Activated CD8-positive, alpha-beta T cell treated with anti-CD3 and anti-CD28 coated beads, Interleukin-2, amount 10 ng/mL, durations not matched to agents 7 days and 5 days (primary cell): ENCODE results near the gene RGS9BP. TPM values are rescaled to one million over a fixed set of nuclear protein-coding genes. Genes with fewer than 3 reads are reported as not detected.
"Not testable (repeated sequence)": the region's sequence is repeated elsewhere in the genome, so short reads cannot be mapped to it uniquely, and the experiment has no call there.

Experiments
- ATAC-seq: fragments of 150-1000 bp; cut with Tn5 transposase; one replicate; pipeline ENCODE4 v1.10.0; 2021; ENCODE audit warnings: moderate library complexity
- CTCF ChIA-PET: fragments of 350-600 bp; sonication (Branson Sonifier 250); formaldehyde crosslinking; loops from one replicate; lab custom pipeline; 2021; ENCODE audit warnings: antibody characterized with exemption; lab: Charles Lee
- POLR2A ChIA-PET: fragments of 350-600 bp; sonication (Branson Sonifier 250); formaldehyde crosslinking; loops from one replicate; lab custom pipeline; 2021; ENCODE audit warnings: antibody characterized with exemption; lab: Charles Lee
- DNase-seq: peaks from one replicate; pipeline ENCODE4 v3.0.0-alpha.2; 2020
- H3K27ac Mint-ChIP-seq: one replicate; pipeline ENCODE4 v1.8.0; 2021; ENCODE audit warnings: mild to moderate bottlenecking, mixed read lengths
- H3K27me3 Mint-ChIP-seq: one replicate; pipeline ENCODE4 v1.8.0; 2021; ENCODE audit warnings: low read depth, mixed read lengths
- H3K36me3 Mint-ChIP-seq: one replicate; pipeline ENCODE4 v1.8.0; 2021; ENCODE audit warnings: low read depth, mixed read lengths
- H3K4me1 Mint-ChIP-seq: one replicate; pipeline ENCODE4 v1.8.0; 2021; ENCODE audit warnings: low read depth, mixed read lengths
- H3K4me3 Mint-ChIP-seq: one replicate; pipeline ENCODE4 v1.8.0; 2021; ENCODE audit warnings: mild to moderate bottlenecking, mixed read lengths
- H3K9me3 Mint-ChIP-seq: one replicate; pipeline ENCODE4 v1.8.0; 2022; ENCODE audit warnings: mixed read lengths; ENCODE audit not compliant: insufficient read depth
- total RNA-seq, 2 experiments: library from RNA; stranded (reverse); gene quantifications; one replicate each; pipeline ENCODE4 v1.2.3, GENCODE V29; 2021

The RGS9BP gene
- total RNA-seq, 2 experiments from 2014 or later: 0.34 to 0.37 TPM

DNA sequence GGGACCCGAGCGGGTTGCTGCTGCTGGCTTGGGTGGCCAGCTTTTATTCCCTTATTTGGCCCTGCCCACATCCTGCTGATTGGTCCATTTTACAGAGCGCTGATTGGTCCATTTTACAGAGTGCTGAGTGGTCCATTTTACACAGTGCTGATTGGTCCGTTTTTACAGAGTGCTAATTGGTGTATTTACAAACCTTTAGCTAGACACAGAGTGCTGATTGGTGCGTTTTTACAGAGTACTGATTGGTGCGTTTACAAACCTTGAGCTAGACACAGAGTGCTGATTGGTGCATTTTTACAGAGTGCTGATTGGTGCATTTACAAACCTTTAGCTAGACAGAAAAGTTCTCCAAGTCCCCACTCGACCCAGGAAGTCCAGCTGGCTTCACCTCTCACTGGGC is 24.5 kb downstream of the RGS9BP start:
- ChIA-PET CTCF (interaction anchor here (1.0 kb wide), 1 partner anchor 476 kb away, joined by 3 read pairs; no protein-coding TSS in a partner anchor), POLR2A (interaction anchor here (1.7 kb wide), 1 partner anchor 9 kb away, joined by 6 read pairs; the partner anchor contains the start of gene NUDT19)
- Mint-ChIP-seq H3K9me3 (peaks cover 22% of the 10 kb centered on the region), H3K4me1 (peaks cover 47% of the 10 kb centered on the region), H3K36me3 (peaks cover 91% of the 10 kb centered on the region)
- not testable (repeated sequence) for H3K27ac Mint-ChIP-seq, ATAC-seq, H3K4me3 Mint-ChIP-seq, H3K27me3 Mint-ChIP-seq, DNase-seq

DNA sequence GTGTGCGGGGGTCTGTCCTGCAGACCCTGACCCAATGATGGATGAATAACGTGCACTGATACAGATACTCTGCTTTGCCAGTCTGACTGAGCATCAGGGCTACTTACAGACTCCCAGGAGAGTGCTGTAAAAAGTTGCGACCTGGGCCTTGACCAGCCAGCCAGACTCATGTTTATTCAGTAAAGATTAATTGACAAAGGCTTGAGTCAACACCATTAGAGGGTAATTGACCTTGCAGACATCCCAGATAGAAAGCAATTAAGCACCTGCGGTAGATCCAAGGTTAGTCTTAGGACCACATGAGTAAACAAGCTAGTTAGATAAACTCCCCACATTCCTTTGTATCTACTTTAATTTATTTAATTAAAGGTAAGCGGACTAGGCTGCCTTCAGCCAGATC is 26.4 kb downstream of the RGS9BP start:
- H3K36me3 Mint-ChIP-seq: peaks cover 90% of the 10 kb centered on the region
- DNase-seq (no peak), ATAC-seq (no peak)
- no peak overlapping the region for H3K27ac Mint-ChIP-seq
- no peaks in the 10 kb centered on the region for H3K27me3 Mint-ChIP-seq
- peaks cover 32% of the 10 kb centered on the region for H3K9me3 Mint-ChIP-seq
- peaks cover 36% of the 10 kb centered on the region for H3K4me1 Mint-ChIP-seq
- H3K4me3 Mint-ChIP-seq: no peak overlapping the region
- ChIA-PET CTCF (no interaction called here), POLR2A (interaction anchor here (0.6 kb wide), 1 partner anchor 11 kb away, joined by 3 read pairs; no protein-coding TSS in a partner anchor)

DNA sequence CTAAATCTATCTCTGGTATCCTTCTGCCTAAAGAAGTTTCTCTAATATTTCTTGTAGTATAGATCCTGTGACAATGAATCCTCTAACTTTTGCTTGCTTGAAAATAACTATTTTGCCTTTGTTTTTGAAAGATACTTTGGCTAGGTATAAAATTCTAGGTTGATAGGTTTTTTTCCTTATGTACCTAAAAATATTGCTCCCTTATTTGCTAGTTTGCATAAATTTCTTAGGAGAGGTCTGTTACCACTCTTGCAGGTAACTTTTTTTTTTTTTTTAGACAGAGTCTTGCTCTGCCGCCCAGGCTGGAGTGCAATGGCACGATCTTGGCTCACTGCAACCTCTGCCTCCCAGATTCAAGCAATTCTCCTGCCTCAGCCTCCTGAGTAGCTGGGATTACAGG is 28.4 kb downstream of the RGS9BP start:
- DNase-seq, ATAC-seq, H3K27me3 Mint-ChIP-seq, H3K27ac Mint-ChIP-seq, POLR2A ChIA-PET, H3K4me3 Mint-ChIP-seq, CTCF ChIA-PET: not testable (repeated sequence)
- H3K4me1 Mint-ChIP-seq: peaks cover 37% of the 10 kb centered on the region
- peaks cover 83% of the 10 kb centered on the region for H3K36me3 Mint-ChIP-seq
- peaks cover 25% of the 10 kb centered on the region for H3K9me3 Mint-ChIP-seq

DNA sequence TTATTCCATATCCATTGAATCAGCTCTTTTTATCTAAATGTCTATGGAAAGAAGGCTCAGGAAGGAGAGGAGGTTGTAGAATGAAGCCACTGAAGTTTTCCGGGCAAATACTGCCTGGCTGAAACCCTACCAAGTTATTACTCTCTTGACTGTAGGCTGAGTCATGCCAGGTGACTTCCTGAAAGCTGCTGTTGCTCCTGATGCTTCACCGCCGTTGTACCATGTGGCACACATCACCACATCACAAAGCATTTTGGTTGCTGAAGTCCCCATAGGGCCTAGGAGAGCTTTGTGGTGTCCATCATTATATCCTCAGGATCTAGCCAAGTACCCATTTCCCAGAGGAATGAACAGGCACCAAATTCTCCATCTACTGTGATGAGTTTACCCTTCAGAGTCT is 32.8 kb downstream of the RGS9BP start:
- Mint-ChIP-seq H3K27ac (peak overlapping the region; percentile 31), H3K36me3 (peaks cover 57% of the 10 kb centered on the region), H3K27me3 (no peaks in the 10 kb centered on the region), H3K9me3 (peaks cover 19% of the 10 kb centered on the region), H3K4me1 (peaks cover 21% of the 10 kb centered on the region), H3K4me3 (no peak overlapping the region)
- DNase-seq (peak; percentile 60), ATAC-seq (peak; percentile 64)
- CTCF ChIA-PET: no interaction called here
- POLR2A ChIA-PET: no interaction called here

DNA sequence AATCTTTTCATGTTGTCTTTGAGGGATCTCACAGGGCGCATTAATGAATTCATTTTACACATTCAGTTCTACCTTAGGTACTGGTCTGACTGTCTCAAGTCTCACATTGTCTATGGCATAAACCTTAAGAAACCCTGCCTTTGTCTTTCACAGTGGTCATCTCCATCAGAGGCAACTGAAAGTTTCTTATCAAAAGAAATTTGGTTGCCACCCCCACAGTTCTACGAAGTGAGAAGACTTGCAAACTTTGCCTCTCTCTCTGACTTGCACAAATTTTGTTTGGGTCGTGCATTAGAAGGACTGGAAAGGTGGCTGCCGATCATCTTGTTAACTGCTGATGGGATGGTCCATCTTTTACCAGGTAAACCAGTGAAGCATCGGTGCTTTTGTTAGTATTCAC is 33.4 kb downstream of the RGS9BP start:
- Mint-ChIP-seq H3K36me3 (peaks cover 57% of the 10 kb centered on the region), H3K4me1 (peaks cover 21% of the 10 kb centered on the region), H3K27ac (no peak overlapping the region), H3K4me3 (no peak overlapping the region), H3K27me3 (no peaks in the 10 kb centered on the region), H3K9me3 (peaks cover 16% of the 10 kb centered on the region)
- ChIA-PET CTCF (interaction anchor here (0.6 kb wide), 1 partner anchor 608 kb away, joined by 3 read pairs; no protein-coding TSS in a partner anchor), POLR2A (no interaction called here)
- DNase-seq (no peak), ATAC-seq (no peak)

DNA sequence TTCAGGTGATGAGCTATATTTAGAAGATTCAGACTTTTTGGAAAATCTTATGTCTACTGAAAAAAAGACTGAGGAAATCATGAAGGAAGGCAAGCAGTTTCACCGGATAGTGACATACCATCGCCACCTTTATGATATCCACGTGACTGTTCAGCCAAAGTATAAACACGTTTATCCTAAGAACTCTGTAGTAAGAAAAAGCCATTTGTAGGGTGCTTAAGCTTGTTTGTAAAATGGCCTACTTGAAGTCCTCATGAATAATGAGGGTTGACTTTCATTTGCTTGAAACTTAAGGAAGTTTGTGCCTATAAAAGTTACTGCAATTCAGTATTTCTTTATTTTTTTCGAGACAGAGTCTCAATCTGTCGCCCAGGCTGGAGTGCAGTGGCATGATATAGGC is 36.1 kb downstream of the RGS9BP start:
- H3K4me1 Mint-ChIP-seq: peaks cover 18% of the 10 kb centered on the region
- H3K9me3 Mint-ChIP-seq: peaks cover 3% of the 10 kb centered on the region
- H3K4me3 Mint-ChIP-seq: no peak overlapping the region
- H3K36me3 Mint-ChIP-seq: peaks cover 46% of the 10 kb centered on the region
- POLR2A ChIA-PET: no interaction called here
- ATAC-seq (no peak), DNase-seq (no peak)
- H3K27ac Mint-ChIP-seq: no peak overlapping the region
- CTCF ChIA-PET: interaction anchor here (1.1 kb wide), 1 partner anchor 10 kb away, joined by 4 read pairs; no protein-coding TSS in a partner anchor
- no peaks in the 10 kb centered on the region for H3K27me3 Mint-ChIP-seq

DNA sequence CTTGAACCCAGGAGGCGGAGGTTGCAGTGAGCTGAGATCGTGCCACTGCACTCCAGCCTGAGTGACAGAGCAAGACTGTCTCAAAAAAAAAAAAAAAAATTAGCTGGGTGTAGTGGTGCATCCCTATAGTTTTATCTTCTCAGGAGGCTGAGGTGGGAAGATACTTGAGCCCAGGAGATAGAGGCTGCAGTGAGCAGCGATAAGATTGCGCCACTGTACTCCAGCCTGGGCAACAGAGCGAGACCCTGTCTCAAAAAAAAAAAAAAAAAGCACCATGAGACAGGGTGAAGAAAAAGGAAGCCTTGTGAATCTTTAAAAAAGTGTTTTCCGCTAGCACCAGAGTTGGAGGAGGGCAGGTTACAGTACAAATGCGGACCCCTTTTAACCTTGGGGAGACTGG is 40.6 kb downstream of the RGS9BP start:
- H3K4me1 Mint-ChIP-seq, H3K27me3 Mint-ChIP-seq, POLR2A ChIA-PET, H3K4me3 Mint-ChIP-seq, CTCF ChIA-PET, DNase-seq, H3K27ac Mint-ChIP-seq, ATAC-seq, H3K9me3 Mint-ChIP-seq: not testable (repeated sequence)
- H3K36me3 Mint-ChIP-seq: peaks cover 32% of the 10 kb centered on the region

DNA sequence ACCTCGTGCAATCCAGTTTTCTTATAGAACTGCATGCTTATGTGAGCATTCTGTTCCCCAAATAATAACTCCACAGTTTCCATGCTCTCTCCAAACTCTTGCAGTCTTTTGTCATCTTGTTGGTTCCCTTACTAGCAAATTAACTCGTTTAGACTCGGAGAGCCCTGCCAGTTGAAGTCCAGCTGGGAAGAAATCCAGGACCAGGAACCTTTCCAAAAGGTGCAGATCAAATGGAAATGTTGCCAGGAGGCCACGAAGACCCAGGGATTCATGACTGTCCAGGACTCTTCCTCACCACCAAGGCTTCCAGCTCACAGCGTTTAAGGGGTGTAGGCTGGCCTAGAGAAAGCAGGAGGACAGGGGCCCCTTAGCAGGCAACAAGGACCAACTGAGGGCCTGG is 41.8 kb downstream of the RGS9BP start:
- CTCF ChIA-PET: interaction anchor here (1.1 kb wide), 1 partner anchor 21 kb away, joined by 4 read pairs; no protein-coding TSS in a partner anchor
- Mint-ChIP-seq H3K4me1 (no peaks in the 10 kb centered on the region), H3K4me3 (no peak overlapping the region), H3K36me3 (peaks cover 31% of the 10 kb centered on the region), H3K9me3 (no peaks in the 10 kb centered on the region), H3K27ac (no peak overlapping the region), H3K27me3 (no peaks in the 10 kb centered on the region)
- ATAC-seq (no peak), DNase-seq (no peak)
- POLR2A ChIA-PET: interaction anchor here (0.6 kb wide), 1 partner anchor 88 kb away, joined by 3 read pairs; no protein-coding TSS in a partner anchor

DNA sequence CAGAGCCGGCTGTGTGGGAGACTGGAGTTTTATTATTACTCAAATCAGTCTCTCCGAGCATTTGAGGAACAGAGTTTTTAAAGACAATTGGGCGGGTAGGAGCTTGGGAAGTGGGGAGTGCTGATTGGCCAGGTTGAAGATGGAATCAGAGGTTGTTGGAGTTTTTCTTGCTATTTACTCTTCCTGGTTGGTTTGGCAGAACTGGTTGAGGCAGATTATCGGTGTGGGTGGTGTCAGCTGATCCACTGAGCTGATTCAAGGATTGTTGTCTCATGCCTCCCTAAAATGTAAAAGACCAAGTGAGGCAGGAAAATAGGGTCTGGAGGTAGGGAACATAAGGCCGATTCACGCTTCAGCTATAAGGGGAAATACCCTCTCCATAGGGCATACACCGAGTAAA is 42.6 kb downstream of the RGS9BP start:
- H3K4me1 Mint-ChIP-seq: no peaks in the 10 kb centered on the region
- DNase-seq (no peak), ATAC-seq (no peak)
- H3K27ac Mint-ChIP-seq: peak overlapping the region; percentile 54
- no peak overlapping the region for H3K4me3 Mint-ChIP-seq
- POLR2A ChIA-PET: no interaction called here
- no peaks in the 10 kb centered on the region for H3K9me3 Mint-ChIP-seq
- peaks cover 26% of the 10 kb centered on the region for H3K36me3 Mint-ChIP-seq
- no peaks in the 10 kb centered on the region for H3K27me3 Mint-ChIP-seq
- CTCF ChIA-PET: interaction anchor here (1.1 kb wide), 1 partner anchor 20 kb away, joined by 4 read pairs; no protein-coding TSS in a partner anchor

DNA sequence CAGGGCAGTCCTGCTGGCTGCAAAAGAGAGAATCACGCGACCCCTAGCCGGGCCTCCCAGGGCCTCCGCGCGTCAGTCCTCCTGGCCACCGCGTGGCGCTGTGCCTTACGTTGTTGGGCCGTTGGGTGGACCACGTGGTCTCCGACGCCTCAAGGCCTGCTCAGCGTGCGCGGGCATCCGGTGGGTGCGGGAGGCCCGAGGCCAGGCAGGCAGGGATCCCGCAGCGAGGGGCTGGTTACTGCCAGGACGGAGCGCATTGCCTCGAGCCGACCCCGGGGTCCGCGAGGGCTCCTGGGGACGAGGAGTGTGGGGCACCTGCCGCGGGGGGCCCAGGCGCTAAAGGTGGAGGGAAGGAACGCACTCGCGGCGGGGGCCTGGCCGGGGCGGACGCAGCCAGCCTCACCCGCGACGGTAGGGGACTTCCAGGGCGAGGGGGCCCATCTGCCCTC is 44.0 kb downstream of the RGS9BP start, which contains the start of gene TDRD12:
Gene TDRD12 (plus strand): TSS at position 157 of the 449 bp plus-strand sequence. CDS start 306 bp downstream, outside the sequence.
- Mint-ChIP-seq H3K4me3 (no peak within 1 kb of the TSS), H3K27me3 (no peaks in the 10 kb centered on the region), H3K4me1 (no peaks in the 10 kb centered on the region), H3K9me3 (no peaks in the 10 kb centered on the region), H3K27ac (no peak within 1 kb of the TSS), H3K36me3 (peaks cover 18% of the 10 kb centered on the region)
- POLR2A ChIA-PET: no interaction called here
- ATAC-seq (no peak), DNase-seq (no peak)
- CTCF ChIA-PET: no interaction called here

DNA sequence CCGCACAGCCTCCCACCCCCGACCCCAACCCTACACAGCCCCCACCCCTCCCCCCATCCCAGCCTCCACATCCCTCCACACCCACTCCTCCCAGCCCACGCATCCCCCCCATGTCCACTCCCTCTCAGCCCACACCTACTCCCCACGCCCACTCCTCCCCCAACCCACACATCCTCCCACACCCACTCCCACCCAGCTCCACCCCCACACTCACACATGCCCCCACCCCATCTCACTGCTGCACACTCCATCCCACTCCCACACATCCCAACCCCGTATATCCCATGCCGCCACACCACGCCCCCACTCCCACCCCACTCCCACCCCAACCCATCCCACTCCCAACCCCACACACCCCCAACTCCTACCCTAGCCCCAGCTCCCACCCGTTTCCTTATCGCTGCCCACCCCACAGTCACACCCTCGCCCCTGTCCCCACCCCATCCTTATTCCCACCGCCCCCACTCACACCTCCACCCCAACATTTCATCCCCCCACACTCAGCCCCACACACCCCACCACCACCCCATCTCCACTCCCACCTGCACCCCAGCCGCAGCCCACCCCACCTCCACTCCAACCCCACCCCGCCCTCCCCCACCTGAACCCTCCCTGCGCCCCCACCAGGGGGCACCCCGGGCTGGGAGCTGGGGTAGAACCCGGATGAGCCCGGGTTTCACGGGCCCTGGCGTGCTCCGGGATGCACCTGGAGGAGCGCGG is 44.7 kb downstream of the RGS9BP start:
- Mint-ChIP-seq H3K27me3 (no peaks in the 10 kb centered on the region), H3K27ac (no peak overlapping the region), H3K36me3 (peaks cover 12% of the 10 kb centered on the region), H3K4me1 (no peaks in the 10 kb centered on the region), H3K4me3 (no peak overlapping the region), H3K9me3 (no peaks in the 10 kb centered on the region)
- DNase-seq (no peak), ATAC-seq (no peak)
- ChIA-PET POLR2A (no interaction called here), CTCF (no interaction called here)

DNA sequence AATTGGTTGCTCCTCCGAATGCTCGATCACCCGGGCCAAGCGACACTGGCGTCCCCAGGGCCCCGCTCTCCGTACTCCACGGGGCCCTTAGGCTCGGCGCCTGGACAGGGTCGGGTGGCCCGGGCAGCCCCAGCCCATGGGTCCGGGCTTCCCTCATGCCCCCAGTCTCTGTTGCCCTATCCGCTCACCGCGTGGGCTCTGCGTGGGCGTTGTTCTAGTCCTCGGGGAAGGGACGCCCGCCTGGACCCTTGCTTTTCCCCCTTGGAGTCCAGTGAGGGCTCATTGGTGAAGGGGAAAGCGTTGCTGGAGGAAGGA is 45.2 kb downstream of the RGS9BP start:
- H3K36me3 Mint-ChIP-seq: peaks cover 11% of the 10 kb centered on the region
- ATAC-seq (no peak), DNase-seq (no peak)
- H3K27me3 Mint-ChIP-seq: no peaks in the 10 kb centered on the region
- H3K4me1 Mint-ChIP-seq: no peaks in the 10 kb centered on the region
- H3K27ac Mint-ChIP-seq: no peak overlapping the region
- POLR2A ChIA-PET: no interaction called here
- no peak overlapping the region for H3K4me3 Mint-ChIP-seq
- no peaks in the 10 kb centered on the region for H3K9me3 Mint-ChIP-seq
- CTCF ChIA-PET: no interaction called here
